Renal pelvis (tissue), 4 donors: ENCODE results near the gene DNA2. TPM values are rescaled to one million over a fixed set of nuclear protein-coding genes. Genes with fewer than 3 reads are reported as not detected.

Source experiments
- DNase-seq: peaks from one replicate; pipeline ENCODE4 v3.0.0-alpha.2; 2013
- polyA plus RNA-seq, 3 donors: library from polyadenylated mRNA; unstranded; fragments of 120-200 nt; gene quantifications; one replicate each; pipeline ENCODE4 v1.2.1, GENCODE V29; 2013; ENCODE audit not compliant: insufficient read length in 3 of 3

Gene DNA2
- polyA plus RNA-seq, 3 donors, result 10.3 to 14.8 (median 14.6) TPM

GRCh38 chr10:68364101-68364886 is 107.5 kb downstream of the DNA2 start:
- DNase-seq, result no peak

Other genes starting within 250 kb of the DNA2 start
- 1 to 10 TPM; 1.4 to 2.6 (median 1.4) TPM for gene ATOH7, start 239.9 kb downstream of the DNA2 start, polyA plus RNA-seq
- gene HNRNPH3, start 139.9 kb downstream of the DNA2 start, polyA plus RNA-seq, result 100 to 1,000 TPM; 322 to 401 (median 374) TPM
- 10 to 100 TPM; 58.0 to 98.2 (median 92.0) TPM for gene PBLD, start 139.0 kb downstream of the DNA2 start, polyA plus RNA-seq
- 10 to 100 TPM; 19.0 to 33.7 (median 31.1) TPM for gene RUFY2, start 64.7 kb downstream of the DNA2 start, polyA plus RNA-seq
- 10 to 100 TPM; 14.9 to 22.4 (median 20.0) TPM for gene SLC25A16, start 55.5 kb upstream of the DNA2 start, polyA plus RNA-seq
- 10 to 100 TPM in 1 of 3 donors, 1 to 10 TPM in 2; 9.9 to 10.0 (median 9.9) TPM for gene TET1, start 88.4 kb upstream of the DNA2 start, polyA plus RNA-seq
- gene CCAR1, start 249.3 kb upstream of the DNA2 start, polyA plus RNA-seq, result 100 to 1,000 TPM; 138 to 220 (median 175) TPM